IMR-90 (cell line): ENCODE data around the gene ERICH6B. TPM values are rescaled to one million over a fixed set of nuclear protein-coding genes. Genes with fewer than 3 reads are reported as not detected.

Experiments used
- ATAC-seq: fragments of 200-7000 bp; cut with Tn5 transposase; 2 replicates; pipeline ENCODE4 v1.9.1; 2020; ENCODE audit warnings: low read depth, mild to moderate bottlenecking, moderate library complexity
- BruUV-seq: library from RNA; stranded (reverse); fragments of 400-500 nt; replicated peaks from 2 replicates; lab custom pipeline; 2021; lab: Mats Ljungman, UMichigan
- CTCF ChIA-PET: fragments of 300-600 bp; formaldehyde crosslinking; extraction: SDS; loops from one replicate; lab custom pipeline; 2021; ENCODE audit warnings: antibody characterized with exemption; lab: Yijun Ruan, JAX
- POLR2A ChIA-PET: fragments of 300-600 bp; sonication (Branson Sonifier 250); formaldehyde crosslinking; loops from one replicate; lab custom pipeline; 2022; ENCODE audit warnings: antibody characterized with exemption; ENCODE audit not compliant: unreplicated experiment; lab: Charles Lee
- DNase-seq: peaks from one replicate; pipeline ENCODE4 v3.0.0; 2013
- H2AFZ ChIP-seq: replicated peaks from 2 replicates; pipeline ENCODE3; 2013; ENCODE audit warnings: low read length, mild to moderate bottlenecking; ENCODE audit not compliant: poor library complexity
- H2AK5ac ChIP-seq: 2 replicates; pipeline ENCODE4 v1.6.1; 2013; ENCODE audit warnings: low read depth, low read length, inconsistent platforms
- H2AK9ac ChIP-seq: replicated peaks from 2 replicates; pipeline ENCODE3; 2013; ENCODE audit warnings: mild to moderate bottlenecking, low read depth, low read length, moderate library complexity; ENCODE audit not compliant: poor library complexity
- H2BK120ac ChIP-seq: 2 replicates; pipeline ENCODE4 v1.6.1; 2013; ENCODE audit warnings: low read depth, low read length, inconsistent platforms
- H2BK15ac ChIP-seq: 3 replicates; pipeline ENCODE4 v1.6.1; 2013; ENCODE audit warnings: low read depth, low read length, inconsistent platforms
- H2BK20ac ChIP-seq: 2 replicates; pipeline ENCODE4 v1.6.1; 2013; ENCODE audit warnings: low read depth, mild to moderate bottlenecking, inconsistent platforms, low read length, moderate library complexity
- H2BK5ac ChIP-seq: 2 replicates; pipeline ENCODE4 v1.6.1; 2013; ENCODE audit warnings: mild to moderate bottlenecking, low read depth, low read length, inconsistent platforms; ENCODE audit not compliant: poor library complexity, severe bottlenecking
- H3K14ac ChIP-seq: replicated peaks from 2 replicates; pipeline ENCODE4 v1.6.1; 2013; ENCODE audit warnings: low read depth, low read length, inconsistent platforms
- H3K18ac ChIP-seq: 2 replicates; pipeline ENCODE4 v1.6.1; 2013; ENCODE audit warnings: low read depth, low read length, control low read depth
- H3K23ac ChIP-seq: 2 replicates; pipeline ENCODE4 v1.6.1; 2013; ENCODE audit warnings: low read depth, low read length, inconsistent platforms
- H3K27ac ChIP-seq: 2 replicates; pipeline ENCODE4 v1.5.1; 2013; ENCODE audit warnings: mild to moderate bottlenecking, control low read depth, low read length; ENCODE audit not compliant: insufficient read depth
- H3K27me3 ChIP-seq: 2 replicates; pipeline ENCODE4 v1.6.1; 2013; ENCODE audit warnings: low read length; ENCODE audit not compliant: control insufficient read depth, insufficient read depth
- H3K36me3 ChIP-seq: 2 replicates; pipeline ENCODE4 v1.6.1; 2013; ENCODE audit warnings: low read length, mixed read lengths; ENCODE audit not compliant: control insufficient read depth, insufficient read depth
- H3K4ac ChIP-seq: 2 replicates; pipeline ENCODE4 v1.6.1; 2013; ENCODE audit warnings: low read depth, low read length, inconsistent platforms
- H3K4me1 ChIP-seq: 2 replicates; pipeline ENCODE4 v1.6.1; 2013; ENCODE audit warnings: low read length, mixed read lengths; ENCODE audit not compliant: control insufficient read depth, insufficient read depth
- H3K4me2 ChIP-seq: 2 replicates; pipeline ENCODE4 v1.6.1; 2013; ENCODE audit warnings: low read depth, mild to moderate bottlenecking, control low read depth, low read length, moderate library complexity
- H3K4me3 ChIP-seq: 2 replicates; pipeline ENCODE4 v1.5.1; 2013; ENCODE audit warnings: low read depth, mild to moderate bottlenecking, control low read depth, low read length, moderate library complexity; ENCODE audit not compliant: insufficient read depth
- H3K56ac ChIP-seq: 2 replicates; pipeline ENCODE4 v1.6.1; 2013; ENCODE audit warnings: low read length, inconsistent platforms; ENCODE audit not compliant: insufficient read depth; ENCODE audit errors: extremely low read depth
- H3K79me1 ChIP-seq, 2 experiments: 2 replicates each; pipeline ENCODE4 v1.6.1; 2013; ENCODE audit warnings: low read length in 2 of 2, inconsistent platforms in 1 of 2, low read depth in 1 of 2
- H3K9ac ChIP-seq: 2 replicates; pipeline ENCODE4 v1.6.1; 2013; ENCODE audit warnings: low read depth, low read length, control low read depth
- H3K9me1 ChIP-seq: 2 replicates; pipeline ENCODE4 v1.6.1; 2013; ENCODE audit warnings: low read length, inconsistent platforms; ENCODE audit not compliant: insufficient read depth
- H3K9me3 ChIP-seq: 2 replicates; pipeline ENCODE4 v1.6.1; 2013; ENCODE audit warnings: low read length; ENCODE audit not compliant: control insufficient read depth, insufficient read depth
- H4K20me1 ChIP-seq: 2 replicates; pipeline ENCODE4 v1.6.1; 2013; ENCODE audit warnings: low read length, inconsistent platforms; ENCODE audit not compliant: insufficient read depth
- H4K5ac ChIP-seq: 2 replicates; pipeline ENCODE4 v1.6.1; 2013; ENCODE audit warnings: mild to moderate bottlenecking, low read depth, low read length, control low read depth
- H4K8ac ChIP-seq, 2 experiments: 2 replicates each; pipeline ENCODE4 v1.6.1; 2013; ENCODE audit warnings: low read depth in 2 of 2, low read length in 2 of 2, control low read depth in 1 of 2, inconsistent platforms in 1 of 2
- H4K91ac ChIP-seq: 2 replicates; pipeline ENCODE4 v1.6.1; 2013; ENCODE audit warnings: low read depth, low read length, inconsistent platforms; ENCODE audit not compliant: insufficient read depth
- MAFK ChIP-seq: IDR thresholded peaks from 2 replicates; pipeline ENCODE4 v1.6.1; 2012; ENCODE audit warnings: low read depth, low read length, improper control_type of control experiment
- WGBS, 2 experiments: methylation state at CpG; one replicate each; pipeline versions ENCODE4 v1.1.5 to v1.1.7; 2013; ENCODE audit warnings: missing lambda C conversion rate in 2 of 2; ENCODE audit not compliant: insufficient read length in 1 of 2; ENCODE audit errors: extremely low coverage in 2 of 2; 5-methylcytosine and 5-hydroxymethylcytosine counted together
- dilution Hi-C: fragments of 300-500 bp; cut with HindIII; formaldehyde crosslinking; loops from one replicate; pipeline ENCODE4 v1.14.3; 2018; ENCODE audit warnings: low sequenced_read_pairs; ENCODE audit not compliant: unreplicated experiment
- in situ Hi-C: fragments of 300-500 bp; cut with MboI; formaldehyde crosslinking; loops from 3 replicates; pipeline ENCODE4 v1.14.3; 2019; ENCODE audit warnings: low sequenced_read_pairs, inconsistent platforms, mixed read lengths
- intact Hi-C: fragments of 100-400 bp; cut with micrococcal nuclease; formaldehyde crosslinking; loops from 2 replicates; pipeline ENCODE4 v1.10.0; 2022
- polyA plus RNA-seq, 3 experiments: library from polyadenylated mRNA; depleted of rRNA; stranded (reverse); fragments of >200 nt; gene quantifications; 2 replicates each; pipeline ENCODE4 v1.2.3, GENCODE V29; 2012; ENCODE audit warnings: low replicate concordance in 1 of 3
- total RNA-seq: library from RNA; depleted of rRNA; stranded (reverse); fragments of >200 nt; gene quantifications from 2 replicates; pipeline ENCODE4 v1.2.3, GENCODE V29; 2012
- TF ChIP-seq, protein P1 (sequence below): conservative IDR thresholded peaks from 2 replicates; pipeline ENCODE4 v1.5.1; 2012; ENCODE audit warnings: mild to moderate bottlenecking, low read depth, low read length, improper control_type of control experiment

The ERICH6B gene
- total and polyA plus RNA-seq, 2 of the 4 experiments (the other 2 are of a cell fraction): not detected

DNA sequence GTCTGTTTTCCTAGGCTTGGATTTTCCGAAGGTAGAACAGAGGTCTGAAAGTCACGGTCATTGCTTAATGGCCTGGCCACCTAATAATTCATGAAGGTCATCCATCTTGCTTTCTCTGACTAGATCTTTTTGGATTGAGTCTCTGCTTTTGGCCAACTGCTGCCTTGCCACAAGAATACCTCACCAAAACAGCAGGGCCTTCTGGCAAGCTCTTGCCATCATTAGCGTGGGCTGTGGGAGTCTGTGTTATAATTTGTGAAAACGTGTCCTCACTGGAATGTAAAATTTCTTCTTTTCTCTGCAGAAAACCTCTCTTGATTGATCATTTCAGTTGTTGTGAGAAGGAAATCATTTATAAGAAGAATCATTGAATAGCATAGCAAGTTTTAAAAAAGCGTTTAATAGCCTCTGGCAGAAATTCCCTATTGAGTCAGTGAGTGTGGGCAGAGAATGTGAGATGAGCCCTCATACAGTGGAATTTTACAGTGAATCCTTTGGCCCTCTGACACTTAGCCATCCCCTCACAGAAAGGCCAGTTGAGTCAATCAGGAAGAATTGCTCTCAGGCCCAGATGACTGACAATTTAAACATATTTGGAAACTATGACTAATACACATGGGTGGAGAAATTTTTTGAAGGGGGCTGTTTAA, 43.2 kb upstream of the ERICH6B start:
- Histone ChIP-seq H3K4me3 (no peak overlapping the region), H2BK120ac (no peak overlapping the region), H3K18ac (no peak overlapping the region), H3K4me1 (no peaks in the 10 kb centered on the region), H3K9me3 (no peaks in the 10 kb centered on the region), H3K14ac (no peak overlapping the region), H3K4me2 (no peak overlapping the region), H3K23ac (no peak overlapping the region; the same call in 1 of the 2 replicates), H3K79me1 (no peaks in the 10 kb centered on the region), H3K56ac (no peak overlapping the region), H4K8ac (no peak overlapping the region), H3K9me1 (no peaks in the 10 kb centered on the region), H2BK5ac (no peak overlapping the region), H3K4ac (no peak overlapping the region), H2AK5ac (no peak overlapping the region), H2BK15ac (no peak overlapping the region), H3K27me3 (no peaks in the 10 kb centered on the region), H4K5ac (no peak overlapping the region), H2AK9ac (no peak overlapping the region), H4K91ac (no peak overlapping the region), H3K9ac (no peak overlapping the region), H3K27ac (no peak overlapping the region), H3K36me3 (no peaks in the 10 kb centered on the region), H2BK20ac (no peak overlapping the region), H2AFZ (no peak overlapping the region), H4K20me1 (no peaks in the 10 kb centered on the region)
- CTCF ChIA-PET: no interaction called here
- peak; percentile 62 for DNase-seq
- in situ Hi-C loops: no loop called here
- ATAC-seq: peak; percentile 37; the same call in 1 of the 2 replicates
- BruUV-seq: no TSS peak
- POLR2A ChIA-PET: no interaction called here
- TF ChIP-seq, protein P1, sequence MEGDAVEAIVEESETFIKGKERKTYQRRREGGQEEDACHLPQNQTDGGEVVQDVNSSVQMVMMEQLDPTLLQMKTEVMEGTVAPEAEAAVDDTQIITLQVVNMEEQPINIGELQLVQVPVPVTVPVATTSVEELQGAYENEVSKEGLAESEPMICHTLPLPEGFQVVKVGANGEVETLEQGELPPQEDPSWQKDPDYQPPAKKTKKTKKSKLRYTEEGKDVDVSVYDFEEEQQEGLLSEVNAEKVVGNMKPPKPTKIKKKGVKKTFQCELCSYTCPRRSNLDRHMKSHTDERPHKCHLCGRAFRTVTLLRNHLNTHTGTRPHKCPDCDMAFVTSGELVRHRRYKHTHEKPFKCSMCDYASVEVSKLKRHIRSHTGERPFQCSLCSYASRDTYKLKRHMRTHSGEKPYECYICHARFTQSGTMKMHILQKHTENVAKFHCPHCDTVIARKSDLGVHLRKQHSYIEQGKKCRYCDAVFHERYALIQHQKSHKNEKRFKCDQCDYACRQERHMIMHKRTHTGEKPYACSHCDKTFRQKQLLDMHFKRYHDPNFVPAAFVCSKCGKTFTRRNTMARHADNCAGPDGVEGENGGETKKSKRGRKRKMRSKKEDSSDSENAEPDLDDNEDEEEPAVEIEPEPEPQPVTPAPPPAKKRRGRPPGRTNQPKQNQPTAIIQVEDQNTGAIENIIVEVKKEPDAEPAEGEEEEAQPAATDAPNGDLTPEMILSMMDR: no peak
- no peak for TF ChIP-seq MAFK
- dilution Hi-C loops: no loop called here
- 100% methylated on average over 1 of the region's 5 CpGs; no CpG with 5 or more reads in 1 of the 2 experiments for WGBS, 2 experiments
- intact Hi-C loops: no loop called here
